SK-N-SH (cell line): ENCODE data around the gene CNTFR. TPM values are rescaled to one million over a fixed set of nuclear protein-coding genes. Genes with fewer than 3 reads are reported as not detected.
A peak's percentile ranks its signal among the peaks of the same experiment; 100 is the strongest.

ENCODE experiments used
- CTCF ChIA-PET: fragments of 300-600, 350-600 bp; formaldehyde crosslinking; extraction: SDS; loops from one replicate; lab custom pipeline; 2021; lab: Yijun Ruan, JAX
- POLR2A ChIA-PET: fragments of 350-600 bp; sonication (Branson Sonifier 250); formaldehyde crosslinking; extraction: SDS; loops from one replicate; lab custom pipeline; 2020; ENCODE audit warnings: antibody characterized with exemption, inconsistent platforms; lab: Yijun Ruan, JAX
- DNase-seq: peaks from one replicate; pipeline ENCODE4 v3.0.0; 2012
- H2AFZ ChIP-seq: fragments of 200-600 bp; sonication (generic); 2 replicates; pipeline ENCODE4 v1.8.1; 2016; ENCODE audit warnings: antibody characterized with exemption, mild to moderate bottlenecking, low read depth
- H3F3A ChIP-seq: fragments of 200-600 bp; sonication (generic); replicated peaks from 2 replicates; pipeline ENCODE3; 2016; ENCODE audit warnings: antibody characterized with exemption, mild to moderate bottlenecking; ENCODE audit not compliant: insufficient read depth
- H3K27ac ChIP-seq, 2 experiments: fragments of 200-500 bp in 1 of 2; fragments of 200-600 bp in 1 of 2; sonication (Bioruptor generic) in 1 of 2; sonication (generic), shearing (Covaris generic) in 1 of 2; 2 replicates each; pipeline versions ENCODE4 v1.5.1 to v1.6.1; 2014 to 2016; ENCODE audit warnings: low read depth in 2 of 2, inconsistent platforms in 1 of 2, low read length in 1 of 2, mild to moderate bottlenecking in 1 of 2, mixed read lengths in 1 of 2
- H3K27me3 ChIP-seq: fragments of 200-600 bp; sonication (generic), shearing (Covaris generic); 2 replicates; pipeline ENCODE4 v1.6.1; 2016; ENCODE audit warnings: mixed run types; ENCODE audit not compliant: insufficient read depth
- H3K36me3 ChIP-seq, 2 experiments: fragments of 200-500 bp in 1 of 2; fragments of 200-600 bp in 1 of 2; sonication (Bioruptor generic) in 1 of 2; sonication (generic) in 1 of 2; replicated peaks in 1 of 2; 2 replicates each; pipeline versions ENCODE3 to v1.5.1; 2014 to 2016; ENCODE audit warnings: low read length in 1 of 2, mild to moderate bottlenecking in 1 of 2; ENCODE audit not compliant: insufficient read depth in 2 of 2, control insufficient read depth in 1 of 2
- H3K4me1 ChIP-seq, 2 experiments: fragments of 200-500 bp in 1 of 2; fragments of 200-600 bp in 1 of 2; sonication (Bioruptor generic) in 1 of 2; sonication (generic), shearing (Covaris generic) in 1 of 2; 2 replicates each; pipeline versions ENCODE4 v1.5.1 to v1.6.1; 2014 to 2016; ENCODE audit warnings: low read depth in 1 of 2, low read length in 1 of 2, mixed run types in 1 of 2; ENCODE audit not compliant: insufficient read depth in 2 of 2, control insufficient read depth in 1 of 2
- H3K4me2 ChIP-seq: fragments of 200-600 bp; sonication (generic), shearing (Covaris generic); 2 replicates; pipeline ENCODE4 v1.6.1; 2017; ENCODE audit warnings: mixed run types
- H3K4me3 ChIP-seq, 2 experiments: fragments of 200-500 bp in 1 of 2; fragments of 200-600 bp in 1 of 2; sonication (Bioruptor generic) in 1 of 2; sonication (generic), shearing (Covaris generic) in 1 of 2; 2 replicates each; pipeline versions ENCODE4 v1.5.1 to v1.8.1; 2014 to 2016; ENCODE audit warnings: low read depth in 2 of 2, inconsistent platforms in 1 of 2, low read length in 1 of 2, mild to moderate bottlenecking in 1 of 2, mixed read lengths in 1 of 2, moderate library complexity in 1 of 2
- H3K79me2 ChIP-seq: fragments of 200-600 bp; sonication (generic); 2 replicates; pipeline ENCODE4 v1.8.1; 2017; ENCODE audit warnings: mild to moderate bottlenecking; ENCODE audit not compliant: insufficient read depth
- H3K9ac ChIP-seq: fragments of 200-600 bp; sonication (generic); 2 replicates; pipeline ENCODE4 v1.6.1; 2017; ENCODE audit warnings: mixed run types
- H3K9me2 ChIP-seq: fragments of 200-600 bp; sonication (generic); 2 replicates; pipeline ENCODE4 v1.6.1; 2017; ENCODE audit warnings: mixed run types
- H3K9me3 ChIP-seq: fragments of 200-600 bp; sonication (generic); 2 replicates; pipeline ENCODE4 v1.6.1; 2017; ENCODE audit warnings: mixed run types, mild to moderate bottlenecking, moderate library complexity
- H4K20me1 ChIP-seq: fragments of 200-600 bp; sonication (generic); 2 replicates; pipeline ENCODE4 v1.6.1; 2017; ENCODE audit warnings: mild to moderate bottlenecking, mixed run types; ENCODE audit not compliant: insufficient read depth
- CHD2 ChIP-seq: fragments of 150-350 bp; IDR thresholded peaks from 2 replicates; pipeline ENCODE4 v1.6.1; 2018; ENCODE audit warnings: low read length; ENCODE audit not compliant: partially characterized antibody
- EP300 ChIP-seq, 2 experiments: IDR thresholded peaks; 2 replicates each; pipeline versions ENCODE4 v1.4.0 to v1.6.1; 2012; ENCODE audit warnings: borderline replicate concordance in 1 of 2, low read depth in 1 of 2, low read length in 1 of 2
- GATA2 ChIP-seq: sonication (generic); formaldehyde crosslinking; IDR thresholded peaks from 2 replicates; pipeline ENCODE4 v1.5.0; 2020; ENCODE audit warnings: mild to moderate bottlenecking, missing genetic modification reagents
- JUND ChIP-seq: IDR thresholded peaks from 2 replicates; pipeline ENCODE4 v1.4.0; 2012
- MXI1 ChIP-seq: IDR thresholded peaks from 2 replicates; pipeline ENCODE4 v1.6.1; 2012; ENCODE audit warnings: mild to moderate bottlenecking, low read depth, low read length, improper control_type of control experiment
- SIN3A ChIP-seq: IDR thresholded peaks from 2 replicates; pipeline ENCODE4 v1.6.1; 2012; ENCODE audit warnings: low read depth, mild to moderate bottlenecking, low read length, moderate library complexity, borderline replicate concordance
- TAF1 ChIP-seq: IDR thresholded peaks from 2 replicates; pipeline ENCODE4 v1.6.1; 2012; ENCODE audit warnings: low read depth, mild to moderate bottlenecking, low read length, moderate library complexity, borderline replicate concordance
- TCF12 ChIP-seq: IDR thresholded peaks from 2 replicates; pipeline ENCODE4 v1.4.0; 2012
- WGBS: methylation state at CpG from one replicate; pipeline ENCODE4 v1.1.6; 2017; ENCODE audit warnings: low lambda C conversion rate; 5-methylcytosine and 5-hydroxymethylcytosine counted together
- polyA plus RNA-seq, 3 experiments: library from polyadenylated mRNA; depleted of rRNA; stranded (reverse); fragments of >200 nt; gene quantifications; 2 replicates each; pipeline ENCODE4 v1.2.3, GENCODE V29; 2012
- TF ChIP-seq, protein P1 (sequence below): IDR thresholded peaks from 2 replicates; pipeline ENCODE4; 2012
- TF ChIP-seq, protein P2 (sequence below): fragments of 200-600 bp; sonication (generic); IDR thresholded peaks from 2 replicates; pipeline ENCODE4 v1.6.1; 2017; ENCODE audit warnings: antibody characterized with exemption, mild to moderate bottlenecking, moderate library complexity
- TF ChIP-seq, protein P3 (sequence below): IDR thresholded peaks from 2 replicates; pipeline ENCODE4 v1.4.0; 2012; ENCODE audit warnings: low read depth
- TF ChIP-seq, protein P4 (sequence below): IDR thresholded peaks from 2 replicates; pipeline ENCODE4 v1.6.1; 2012; ENCODE audit warnings: mild to moderate bottlenecking, low read depth, low read length, moderate library complexity
- TF ChIP-seq, protein P5 (sequence below): IDR thresholded peaks from 2 replicates; pipeline ENCODE4 v1.4.0; 2012; ENCODE audit warnings: low read depth, borderline replicate concordance

The CNTFR gene
- polyA plus RNA-seq, 1 of the 3 experiments (the other 2 are of a cell fraction) = 1.8 TPM

DNA sequence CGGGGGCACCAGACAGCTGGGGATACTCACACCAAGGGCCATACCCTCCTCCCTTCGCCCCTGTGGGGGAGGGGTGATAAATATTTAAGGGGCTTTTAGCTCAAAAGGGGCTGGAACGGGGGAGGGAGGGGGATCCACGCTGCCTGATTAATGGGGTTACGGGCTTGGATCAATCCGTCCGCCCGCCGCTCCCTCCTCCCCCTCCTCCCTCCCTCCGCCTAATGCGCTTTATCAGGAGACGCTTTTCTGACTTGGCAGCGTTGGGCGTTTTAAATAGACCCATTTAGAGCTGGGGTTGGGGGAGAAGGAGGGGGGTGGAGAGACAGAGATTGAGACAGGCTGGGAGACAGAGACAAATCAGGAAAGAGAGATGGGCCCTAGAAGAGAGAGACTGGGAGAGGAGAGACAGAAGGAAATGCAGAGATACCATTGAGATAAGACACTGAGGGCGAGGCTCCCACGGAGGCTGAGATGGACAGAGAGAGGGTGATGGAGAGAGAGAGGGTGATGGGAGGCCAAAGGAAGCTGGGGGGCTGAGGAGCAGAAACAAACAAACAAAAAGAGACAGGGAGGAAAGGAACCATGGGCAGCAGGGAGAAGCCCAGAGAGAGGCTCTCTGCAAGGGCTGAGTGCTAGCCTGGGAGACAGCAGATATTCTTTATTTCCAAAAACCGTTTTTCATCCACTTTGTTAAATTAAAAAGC is 10.3 kb downstream of the CNTFR start:
- POLR2A ChIA-PET = interaction anchor here (0.7 to 2.3 kb wide), 6 partner anchors 9 to 121 kb away, joined by 3 to 10 read pairs (median 3); partner anchors contain the start of genes DNAI1 and FAM219A
- H4K20me1 ChIP-seq = no peaks in the 10 kb centered on the region
- peaks cover 0 to 86% of the 10 kb centered on the region in 2 experiments; a peak in 2 of 4 replicates for H3K4me1 ChIP-seq
- no peak overlapping the region for H3K4me2 ChIP-seq
- H2AFZ ChIP-seq = no peak overlapping the region
- no peak overlapping the region for H3K9ac ChIP-seq
- TF ChIP-seq MXI1 (no peak), GATA2 (peak; percentile 50; the same call in 1 of the 2 replicates), EP300 (IDR thresholded peaks at IDR 0.05; ENCODE audit: borderline replicate concordance in 1 of 2, low read depth in 1 of 2, low read length in 1 of 2) (peak in 1 of 2 experiments; percentile 13; a peak in 1 of 4 replicates), SIN3A (no peak)
- TF ChIP-seq, all 33 proteins: peak for 2
- Histone ChIP-seq H3K27ac (peak overlapping the region in 1 of 2 experiments; percentile 91; a peak in 2 of 4 replicates), H3K9me2 (no peaks in the 10 kb centered on the region), H3K4me3 (no peak overlapping the region), H3K27me3 (peaks cover 33% of the 10 kb centered on the region), H3K36me3 (no peaks in the 10 kb centered on the region), H3K9me3 (no peaks in the 10 kb centered on the region), H3K79me2 (no peaks in the 10 kb centered on the region), H3F3A (no peaks in the 10 kb centered on the region)
- 32% methylated on average over 17 of the region's 17 CpGs for WGBS
- CTCF ChIA-PET = interaction anchor here (0.6 to 12.0 kb wide), 13 partner anchors 8 to 116 kb away, joined by 3 to 129 read pairs (median 5); partner anchors contain the start of gene CNTFR
- DNase-seq = peak; percentile 77

DNA sequence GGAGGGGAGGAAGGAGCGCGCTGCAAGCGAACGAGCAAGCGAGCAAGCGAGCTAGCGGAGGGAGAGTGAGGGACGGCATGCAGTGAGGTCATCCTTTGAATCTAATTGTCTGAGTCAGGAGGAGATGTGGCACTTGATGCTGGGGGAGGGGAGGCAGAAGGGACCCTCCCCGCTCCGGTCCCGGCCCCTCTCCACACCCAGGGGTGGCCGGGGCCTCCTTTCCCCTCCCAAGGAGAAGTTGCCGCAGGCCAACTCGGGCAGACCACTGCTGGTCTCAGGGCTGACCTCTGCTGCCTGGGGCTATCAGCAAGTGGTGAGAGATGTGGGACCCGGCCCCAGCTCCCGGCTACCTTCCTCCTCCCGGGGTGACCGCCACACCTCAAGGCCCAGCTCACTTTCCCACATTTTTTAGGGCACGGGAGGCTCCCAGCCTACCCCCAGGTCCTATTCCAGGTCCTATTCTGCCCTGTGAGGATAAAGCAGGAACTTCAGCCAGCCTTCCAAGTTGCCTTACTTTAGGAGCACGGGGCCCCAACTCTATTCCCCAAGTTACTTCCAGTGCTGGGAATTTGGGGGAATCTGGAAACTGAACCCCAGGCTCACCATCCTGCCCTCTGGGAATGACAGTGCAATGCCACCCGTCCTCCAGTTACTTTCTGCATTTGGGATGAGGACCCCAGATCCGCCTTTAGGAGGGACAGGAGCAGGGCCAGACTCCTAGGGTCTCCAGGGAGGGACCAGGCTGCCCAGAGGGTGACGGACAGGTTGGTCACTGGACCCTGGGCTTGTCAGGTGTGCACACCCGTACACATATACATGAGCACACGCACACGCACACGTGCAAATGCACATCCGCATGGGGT is 11.1 kb downstream of the CNTFR start:
- Histone ChIP-seq H3K27me3 (peaks cover 33% of the 10 kb centered on the region), H3K4me3 (peak overlapping the region; percentile 26 to 35; a peak in 3 of 4 replicates)
- POLR2A ChIA-PET = interaction anchor here (0.7 to 2.3 kb wide), 5 partner anchors 10 to 150 kb away, joined by 3 to 10 read pairs (median 3); partner anchors contain the start of genes DNAI1 and FAM219A

More for the DNA sequence above, 11.1 kb downstream of the CNTFR start:
- no peaks in the 10 kb centered on the region for H3K9me3 ChIP-seq
- H3K27ac ChIP-seq = peak overlapping the region in 1 of 2 experiments; percentile 75; a peak in 2 of 4 replicates
- no peaks in the 10 kb centered on the region for H3K9me2 ChIP-seq
- no peaks in the 10 kb centered on the region for H3K36me3 ChIP-seq
- H3K9ac ChIP-seq = no peak overlapping the region
- 34% methylated on average over 20 of the region's 28 CpGs for WGBS
- TF ChIP-seq CHD2 (peak; percentile 21), TCF12 (no peak), TAF1 (no peak), JUND (no peak), MXI1 (no peak)
- TF ChIP-seq, protein P1, sequence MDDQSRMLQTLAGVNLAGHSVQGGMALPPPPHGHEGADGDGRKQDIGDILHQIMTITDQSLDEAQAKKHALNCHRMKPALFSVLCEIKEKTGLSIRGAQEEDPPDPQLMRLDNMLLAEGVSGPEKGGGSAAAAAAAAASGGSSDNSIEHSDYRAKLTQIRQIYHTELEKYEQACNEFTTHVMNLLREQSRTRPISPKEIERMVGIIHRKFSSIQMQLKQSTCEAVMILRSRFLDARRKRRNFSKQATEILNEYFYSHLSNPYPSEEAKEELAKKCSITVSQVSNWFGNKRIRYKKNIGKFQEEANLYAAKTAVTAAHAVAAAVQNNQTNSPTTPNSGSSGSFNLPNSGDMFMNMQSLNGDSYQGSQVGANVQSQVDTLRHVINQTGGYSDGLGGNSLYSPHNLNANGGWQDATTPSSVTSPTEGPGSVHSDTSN = peak; percentile 18; the same call in 1 of the 2 replicates
- TF ChIP-seq, protein P2, sequence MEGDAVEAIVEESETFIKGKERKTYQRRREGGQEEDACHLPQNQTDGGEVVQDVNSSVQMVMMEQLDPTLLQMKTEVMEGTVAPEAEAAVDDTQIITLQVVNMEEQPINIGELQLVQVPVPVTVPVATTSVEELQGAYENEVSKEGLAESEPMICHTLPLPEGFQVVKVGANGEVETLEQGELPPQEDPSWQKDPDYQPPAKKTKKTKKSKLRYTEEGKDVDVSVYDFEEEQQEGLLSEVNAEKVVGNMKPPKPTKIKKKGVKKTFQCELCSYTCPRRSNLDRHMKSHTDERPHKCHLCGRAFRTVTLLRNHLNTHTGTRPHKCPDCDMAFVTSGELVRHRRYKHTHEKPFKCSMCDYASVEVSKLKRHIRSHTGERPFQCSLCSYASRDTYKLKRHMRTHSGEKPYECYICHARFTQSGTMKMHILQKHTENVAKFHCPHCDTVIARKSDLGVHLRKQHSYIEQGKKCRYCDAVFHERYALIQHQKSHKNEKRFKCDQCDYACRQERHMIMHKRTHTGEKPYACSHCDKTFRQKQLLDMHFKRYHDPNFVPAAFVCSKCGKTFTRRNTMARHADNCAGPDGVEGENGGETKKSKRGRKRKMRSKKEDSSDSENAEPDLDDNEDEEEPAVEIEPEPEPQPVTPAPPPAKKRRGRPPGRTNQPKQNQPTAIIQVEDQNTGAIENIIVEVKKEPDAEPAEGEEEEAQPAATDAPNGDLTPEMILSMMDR = no peak
- TF ChIP-seq, protein P3, sequence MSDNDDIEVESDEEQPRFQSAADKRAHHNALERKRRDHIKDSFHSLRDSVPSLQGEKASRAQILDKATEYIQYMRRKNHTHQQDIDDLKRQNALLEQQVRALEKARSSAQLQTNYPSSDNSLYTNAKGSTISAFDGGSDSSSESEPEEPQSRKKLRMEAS = 0 out of 2 replicates have a peak, but pooled peaks have one; percentile 10
- TF ChIP-seq, protein P4, sequence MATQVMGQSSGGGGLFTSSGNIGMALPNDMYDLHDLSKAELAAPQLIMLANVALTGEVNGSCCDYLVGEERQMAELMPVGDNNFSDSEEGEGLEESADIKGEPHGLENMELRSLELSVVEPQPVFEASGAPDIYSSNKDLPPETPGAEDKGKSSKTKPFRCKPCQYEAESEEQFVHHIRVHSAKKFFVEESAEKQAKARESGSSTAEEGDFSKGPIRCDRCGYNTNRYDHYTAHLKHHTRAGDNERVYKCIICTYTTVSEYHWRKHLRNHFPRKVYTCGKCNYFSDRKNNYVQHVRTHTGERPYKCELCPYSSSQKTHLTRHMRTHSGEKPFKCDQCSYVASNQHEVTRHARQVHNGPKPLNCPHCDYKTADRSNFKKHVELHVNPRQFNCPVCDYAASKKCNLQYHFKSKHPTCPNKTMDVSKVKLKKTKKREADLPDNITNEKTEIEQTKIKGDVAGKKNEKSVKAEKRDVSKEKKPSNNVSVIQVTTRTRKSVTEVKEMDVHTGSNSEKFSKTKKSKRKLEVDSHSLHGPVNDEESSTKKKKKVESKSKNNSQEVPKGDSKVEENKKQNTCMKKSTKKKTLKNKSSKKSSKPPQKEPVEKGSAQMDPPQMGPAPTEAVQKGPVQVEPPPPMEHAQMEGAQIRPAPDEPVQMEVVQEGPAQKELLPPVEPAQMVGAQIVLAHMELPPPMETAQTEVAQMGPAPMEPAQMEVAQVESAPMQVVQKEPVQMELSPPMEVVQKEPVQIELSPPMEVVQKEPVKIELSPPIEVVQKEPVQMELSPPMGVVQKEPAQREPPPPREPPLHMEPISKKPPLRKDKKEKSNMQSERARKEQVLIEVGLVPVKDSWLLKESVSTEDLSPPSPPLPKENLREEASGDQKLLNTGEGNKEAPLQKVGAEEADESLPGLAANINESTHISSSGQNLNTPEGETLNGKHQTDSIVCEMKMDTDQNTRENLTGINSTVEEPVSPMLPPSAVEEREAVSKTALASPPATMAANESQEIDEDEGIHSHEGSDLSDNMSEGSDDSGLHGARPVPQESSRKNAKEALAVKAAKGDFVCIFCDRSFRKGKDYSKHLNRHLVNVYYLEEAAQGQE = no peak
- TF ChIP-seq, protein P5, sequence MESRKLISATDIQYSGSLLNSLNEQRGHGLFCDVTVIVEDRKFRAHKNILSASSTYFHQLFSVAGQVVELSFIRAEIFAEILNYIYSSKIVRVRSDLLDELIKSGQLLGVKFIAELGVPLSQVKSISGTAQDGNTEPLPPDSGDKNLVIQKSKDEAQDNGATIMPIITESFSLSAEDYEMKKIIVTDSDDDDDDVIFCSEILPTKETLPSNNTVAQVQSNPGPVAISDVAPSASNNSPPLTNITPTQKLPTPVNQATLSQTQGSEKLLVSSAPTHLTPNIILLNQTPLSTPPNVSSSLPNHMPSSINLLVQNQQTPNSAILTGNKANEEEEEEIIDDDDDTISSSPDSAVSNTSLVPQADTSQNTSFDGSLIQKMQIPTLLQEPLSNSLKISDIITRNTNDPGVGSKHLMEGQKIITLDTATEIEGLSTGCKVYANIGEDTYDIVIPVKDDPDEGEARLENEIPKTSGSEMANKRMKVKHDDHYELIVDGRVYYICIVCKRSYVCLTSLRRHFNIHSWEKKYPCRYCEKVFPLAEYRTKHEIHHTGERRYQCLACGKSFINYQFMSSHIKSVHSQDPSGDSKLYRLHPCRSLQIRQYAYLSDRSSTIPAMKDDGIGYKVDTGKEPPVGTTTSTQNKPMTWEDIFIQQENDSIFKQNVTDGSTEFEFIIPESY = no peak
- peak overlapping the region; percentile 60 for H3K4me2 ChIP-seq
- CTCF ChIA-PET = interaction anchor here (0.7 to 12.0 kb wide), 6 partner anchors 10 to 153 kb away, joined by 3 to 129 read pairs (median 10); partner anchors contain the start of gene CNTFR
- no peaks in the 10 kb centered on the region for H4K20me1 ChIP-seq
- peak; percentile 85 for DNase-seq
- H3K4me1 ChIP-seq = peaks cover 0 to 86% of the 10 kb centered on the region in 2 experiments; a peak in 2 of 4 replicates
- no peaks in the 10 kb centered on the region for H3K79me2 ChIP-seq
- H2AFZ ChIP-seq = no peak overlapping the region
- no peaks in the 10 kb centered on the region for H3F3A ChIP-seq
